GM19035 (cell line): ENCODE results near the gene UBE2H.
"Not testable (repeated sequence)": the region's sequence is repeated elsewhere in the genome, so short reads cannot be mapped to it uniquely, and the experiment has no call there.

Experiments
- ATAC-seq: cut with Tn5 transposase; IDR thresholded peaks from one replicate; pipeline ENCODE4 v1.9.1; 2021; ENCODE audit not compliant: unreplicated experiment

Gene UBE2H

DNA sequence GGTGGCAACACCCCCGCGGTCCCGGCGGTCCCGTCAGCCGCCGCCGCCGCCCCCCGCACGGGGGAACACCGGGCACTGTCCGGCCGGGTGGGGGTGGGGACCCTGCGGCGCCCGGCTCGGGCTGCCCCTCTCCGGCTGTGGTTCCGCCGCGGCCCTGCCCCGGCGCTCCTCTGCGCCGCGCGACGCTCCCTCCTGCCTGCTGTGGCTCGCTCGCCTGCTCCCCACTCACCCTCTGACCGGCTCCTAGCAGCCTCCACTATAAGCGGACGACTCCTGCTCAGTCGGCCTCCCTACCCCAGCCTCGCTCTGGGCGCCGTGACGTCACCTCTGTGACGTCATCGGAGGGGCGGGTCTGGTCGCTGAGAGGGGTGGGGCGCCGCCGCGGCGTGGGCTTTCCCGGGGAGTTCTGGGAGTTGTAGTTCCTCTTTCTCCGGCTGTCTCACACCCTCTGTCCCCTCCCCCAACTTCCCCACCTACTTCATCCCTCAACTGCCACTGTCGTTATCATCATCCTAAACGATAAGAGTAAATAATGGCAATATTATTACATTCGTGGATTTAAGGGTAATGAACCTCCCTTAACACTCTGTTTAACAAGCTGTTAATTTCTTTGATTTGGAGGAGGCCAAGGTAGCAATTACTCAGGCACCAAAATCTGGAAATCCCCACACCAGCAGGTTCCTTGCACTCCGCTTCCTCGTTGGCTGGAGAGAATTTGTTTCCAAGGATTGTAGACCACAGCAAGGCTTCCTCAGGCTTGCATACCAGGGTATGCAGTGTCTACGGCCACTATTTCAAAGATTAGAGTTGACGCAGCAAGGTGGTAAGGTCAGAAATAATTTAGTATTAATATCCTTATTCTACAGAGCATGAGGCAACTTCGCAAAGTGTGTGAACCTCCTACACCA lies at the start of gene UBE2H:
Gene UBE2H (minus strand): TSS at position 308 of the 908 bp plus-strand sequence. CDS start 405 bp downstream, outside the sequence.
- ATAC-seq = peak; percentile 62

DNA sequence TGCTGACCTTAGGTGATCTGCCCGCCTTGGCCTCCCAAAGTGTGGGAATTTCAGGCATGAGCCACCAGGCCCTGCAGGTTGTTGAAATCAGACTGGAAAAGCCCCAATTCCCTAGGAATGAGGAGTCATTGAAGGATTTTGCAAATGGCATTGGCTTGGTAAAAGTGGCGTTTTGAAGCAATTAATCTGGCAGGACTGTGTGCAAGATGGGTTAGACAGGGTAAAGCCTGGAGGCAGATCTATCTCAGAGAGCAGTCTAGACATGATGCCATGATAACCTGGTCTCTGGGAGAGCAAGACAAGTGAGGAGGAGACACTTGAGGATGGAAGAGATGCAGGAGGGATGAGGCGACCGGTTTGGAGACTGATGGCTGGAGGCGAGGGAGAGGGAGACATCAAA lies 45.7 kb upstream of the UBE2H start:
- ATAC-seq = no peak

DNA sequence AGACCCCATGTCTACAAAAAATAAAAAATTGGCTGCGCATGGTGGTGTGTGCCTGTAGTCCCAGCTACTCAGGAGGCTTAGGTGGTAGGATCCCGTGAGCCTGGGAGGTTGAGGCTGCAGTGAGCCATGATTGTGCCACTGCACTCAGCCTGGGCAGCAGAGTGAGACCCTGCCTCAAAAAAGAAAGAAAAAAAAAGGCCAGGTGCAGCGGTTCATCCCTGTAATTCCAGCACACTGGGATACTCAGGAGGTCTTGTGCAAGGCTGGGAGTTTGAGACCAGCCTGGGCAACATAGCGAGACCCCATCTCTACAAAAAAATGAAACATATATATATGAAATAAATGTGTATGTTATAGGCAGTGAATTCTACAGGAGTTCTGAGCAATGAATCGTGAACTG lies 44.5 kb upstream of the UBE2H start:
- ATAC-seq = no peak

DNA sequence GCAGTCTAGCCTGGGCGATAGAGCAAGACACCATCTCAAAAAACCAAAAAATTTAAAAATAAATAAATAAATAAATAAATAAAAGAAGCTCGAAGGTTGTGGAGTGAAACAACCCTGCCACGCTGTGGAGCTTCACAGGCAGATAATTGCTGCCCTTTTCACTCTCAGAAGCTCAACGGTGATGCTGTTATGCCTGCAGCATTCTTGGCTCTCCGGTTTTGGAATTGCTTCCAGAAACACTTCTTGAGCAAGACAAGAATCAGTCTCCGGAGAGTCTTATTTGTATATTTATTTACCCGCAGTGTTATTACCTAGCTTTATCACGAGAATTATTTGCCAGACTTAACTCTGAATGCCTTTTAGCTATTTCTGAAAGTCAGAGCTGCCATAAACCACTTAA lies 40.5 kb upstream of the UBE2H start:
- no peak for ATAC-seq

DNA sequence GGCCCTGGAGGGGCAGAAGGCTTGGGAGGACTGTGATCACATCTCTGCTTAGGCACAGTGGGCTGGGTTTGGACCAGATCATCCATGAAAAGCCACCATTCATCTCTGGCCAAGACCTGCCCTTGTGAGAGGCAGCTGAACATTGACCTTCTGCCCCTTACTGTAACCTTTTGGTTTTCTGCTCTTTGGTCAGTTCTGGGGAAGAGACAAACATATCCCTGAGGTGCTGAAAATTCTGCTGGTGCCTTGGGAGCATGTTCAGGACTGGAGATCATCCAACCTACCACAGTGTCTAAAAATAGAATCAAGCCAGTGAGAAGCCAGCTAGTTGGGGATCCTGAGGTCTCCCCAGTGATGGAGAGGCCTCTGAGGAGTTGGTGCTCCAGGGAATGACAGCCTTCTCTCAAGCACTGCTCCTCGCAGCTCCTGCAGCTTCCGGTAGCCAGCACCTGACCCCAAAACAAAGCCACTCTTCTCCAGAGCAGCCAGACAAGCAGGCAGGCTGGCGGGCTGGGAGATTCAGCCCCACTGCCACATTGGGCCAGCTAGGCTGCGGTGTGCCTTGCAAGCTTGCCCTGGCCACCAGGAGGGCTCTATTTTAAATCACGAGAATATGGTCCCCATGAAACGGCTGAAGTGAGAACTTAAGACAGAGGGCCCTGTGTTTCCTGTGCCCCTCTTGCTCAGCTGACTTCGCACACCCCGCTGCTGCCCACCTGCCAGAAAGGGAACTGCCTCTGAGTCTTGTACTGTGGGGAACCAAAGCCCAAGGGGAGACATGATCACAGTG lies 37.8 kb upstream of the UBE2H start:
- no peak for ATAC-seq

DNA sequence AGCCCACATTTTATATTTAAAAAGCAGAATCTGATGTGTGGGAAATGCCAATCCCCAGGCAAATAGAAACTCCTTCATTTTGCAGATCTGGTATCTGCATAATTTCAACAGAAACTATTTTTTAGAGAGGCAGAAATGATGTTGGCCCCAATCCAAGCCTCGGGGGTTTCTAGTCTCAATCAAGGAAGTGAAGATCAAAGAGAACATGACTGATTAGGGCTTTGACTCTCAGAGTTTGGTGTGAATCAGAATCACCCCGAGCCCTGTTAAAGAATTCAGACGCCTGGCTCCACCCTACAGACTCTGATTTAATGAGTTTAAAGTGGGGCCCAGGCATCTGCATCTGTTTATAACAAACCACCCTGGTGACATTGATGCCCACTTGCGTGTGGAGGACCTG lies 36.7 kb upstream of the UBE2H start:
- ATAC-seq = no peak

DNA sequence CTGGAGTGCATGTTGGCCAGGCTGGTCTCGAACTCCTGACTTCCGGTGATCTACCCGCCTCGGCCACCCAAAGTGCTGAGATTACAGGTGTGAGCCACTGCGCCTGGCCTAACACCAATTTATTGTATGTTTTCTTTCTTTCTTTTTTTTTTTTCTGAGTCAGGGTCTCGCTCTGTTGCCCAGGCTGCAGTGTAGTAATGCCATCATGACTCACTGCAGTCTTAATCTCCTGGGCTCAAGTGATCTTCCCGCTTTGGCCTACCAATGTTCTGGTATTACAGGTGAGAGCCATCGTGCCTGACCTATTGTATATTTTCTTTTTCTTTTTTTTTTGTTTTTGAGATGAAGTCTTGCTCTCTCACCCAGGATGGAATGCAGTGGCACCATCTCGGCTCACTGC lies 33.8 kb upstream of the UBE2H start:
- no peak for ATAC-seq

DNA sequence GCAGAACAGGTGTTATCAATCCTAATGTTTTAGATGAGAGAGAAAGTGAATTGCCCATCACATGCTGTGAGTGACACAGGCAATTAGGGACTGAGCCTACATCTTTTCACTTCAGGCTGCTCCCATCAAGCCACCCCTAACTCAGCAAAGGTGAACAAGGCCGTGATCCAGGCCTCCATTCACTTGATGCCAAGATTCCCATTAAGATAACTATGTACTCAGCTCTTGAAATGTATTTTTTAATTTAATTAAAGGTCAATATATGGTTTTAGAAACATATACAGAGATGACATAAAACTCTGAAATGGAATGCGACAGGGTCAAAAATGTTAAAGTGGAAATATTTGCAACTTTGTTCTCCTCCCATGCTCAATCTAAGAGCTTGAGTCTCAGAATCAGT lies 27.9 kb upstream of the UBE2H start:
- no peak for ATAC-seq

DNA sequence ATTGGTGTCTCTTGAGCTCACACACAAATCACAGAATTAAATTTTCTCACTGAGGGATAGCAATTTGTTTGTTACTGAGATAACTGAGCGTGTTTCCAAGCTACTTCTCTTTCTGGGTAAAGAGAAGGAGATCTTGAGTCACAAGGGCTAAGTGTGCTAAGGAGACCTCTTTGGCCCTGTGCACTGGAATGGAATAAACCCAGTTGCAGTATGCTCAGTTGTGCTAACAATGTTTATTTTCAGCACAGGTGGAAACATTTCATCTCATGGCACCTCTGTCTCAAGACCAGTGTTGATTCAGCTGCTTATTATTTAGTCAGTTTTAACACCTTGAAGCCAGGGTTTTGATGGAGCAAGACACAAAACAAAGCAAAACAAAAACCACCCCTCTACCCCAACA lies 22.5 kb upstream of the UBE2H start:
- no peak for ATAC-seq

DNA sequence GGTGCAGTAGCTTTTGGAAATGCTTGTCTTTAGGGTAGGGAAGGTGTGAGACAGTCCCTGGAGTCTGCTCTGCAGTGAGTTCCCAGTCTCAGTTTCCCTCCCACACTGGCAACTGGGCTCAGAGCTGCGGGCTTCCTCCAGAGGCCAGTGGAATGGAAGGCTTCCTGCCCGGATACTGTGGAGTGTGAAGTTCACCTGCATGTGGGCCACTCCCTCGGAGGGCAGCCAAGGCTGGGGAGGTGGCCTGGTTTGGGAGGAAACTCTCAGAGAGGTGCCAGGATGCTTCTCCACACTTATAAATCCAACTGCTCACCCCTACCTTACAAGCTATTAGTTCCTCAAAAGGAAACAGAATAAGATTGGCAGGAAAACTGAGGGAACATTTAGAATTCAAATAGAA lies 18.1 kb upstream of the UBE2H start:
- ATAC-seq = no peak

DNA sequence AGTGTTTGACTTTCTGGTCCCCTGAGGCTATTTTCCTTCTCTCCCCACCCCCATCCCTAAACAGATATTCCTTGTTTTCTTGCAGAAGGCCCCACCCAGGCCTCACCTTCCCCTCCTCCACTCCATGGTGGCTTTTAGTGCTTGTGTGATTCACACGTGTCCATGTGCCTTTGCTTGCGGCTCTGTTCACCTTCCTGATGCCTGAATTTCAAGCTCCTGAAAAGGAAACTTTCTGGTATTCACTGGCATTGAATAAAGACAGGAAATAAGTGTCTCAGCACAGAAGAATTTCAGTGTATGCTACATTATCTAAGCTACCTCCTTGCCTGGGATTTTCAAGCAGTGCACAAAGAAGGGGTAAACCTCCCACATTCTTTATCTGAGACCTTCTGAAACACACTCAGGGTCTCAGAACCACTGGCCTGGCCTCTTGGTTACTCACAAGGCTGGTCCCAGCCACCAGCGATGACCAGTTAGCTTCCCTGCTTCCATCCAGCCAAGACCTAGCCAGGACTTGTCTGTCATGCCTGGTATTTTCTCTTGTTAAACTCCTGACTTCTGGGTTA lies 17.2 kb upstream of the UBE2H start:
- no peak for ATAC-seq

DNA sequence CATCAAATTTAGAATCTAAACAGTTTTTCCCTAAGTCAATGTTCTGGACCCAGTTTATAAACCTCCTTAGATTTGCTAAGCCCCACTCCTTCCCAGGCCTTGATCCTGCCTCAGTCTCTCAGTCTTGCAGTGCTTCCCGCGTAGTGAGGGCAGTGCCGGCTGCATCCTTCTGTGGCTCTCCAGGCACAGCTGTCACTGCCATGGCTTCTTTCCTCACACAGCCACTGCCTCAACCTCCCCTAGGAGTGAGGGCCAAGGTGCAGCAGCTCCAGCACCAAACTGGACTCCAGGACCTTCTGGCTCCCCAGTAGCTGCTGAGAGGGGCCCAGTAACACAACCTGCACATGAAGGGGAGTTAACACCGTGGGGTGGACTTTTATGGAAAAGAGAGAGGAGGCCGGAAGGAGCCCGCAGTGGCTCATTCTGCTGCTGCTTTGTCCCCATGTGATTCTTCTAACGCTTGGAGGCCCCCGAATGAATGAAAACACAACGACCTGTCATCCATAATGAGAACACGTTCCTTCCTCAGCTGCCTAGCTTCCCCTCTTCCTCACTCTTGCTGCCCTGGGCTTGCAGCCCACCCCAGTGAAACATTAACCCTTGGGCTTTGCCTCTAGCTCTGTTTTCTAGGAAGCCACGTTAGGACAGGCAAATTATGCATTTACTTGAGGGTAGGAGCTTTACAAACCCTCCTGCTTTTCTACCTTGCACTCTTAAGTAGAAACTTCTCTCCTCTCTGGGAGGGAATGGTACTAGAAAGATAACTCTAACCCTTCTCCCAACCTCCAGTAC lies 16.0 kb upstream of the UBE2H start:
- no peak for ATAC-seq

DNA sequence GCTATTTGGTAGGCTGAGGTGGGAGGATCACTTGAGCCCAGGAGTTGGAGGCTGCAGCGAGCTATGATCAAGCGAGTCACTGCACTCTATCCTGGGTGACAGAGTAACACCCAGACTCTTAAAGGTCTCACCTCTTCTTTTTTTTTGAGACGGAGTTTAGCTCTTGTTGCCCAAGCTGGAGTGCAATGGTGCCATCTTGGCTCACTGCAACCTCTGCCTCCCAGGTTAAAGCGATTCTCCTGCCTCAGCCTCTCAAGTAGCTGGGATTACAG lies 7.4 kb upstream of the UBE2H start:
- ATAC-seq = not testable (repeated sequence)

DNA sequence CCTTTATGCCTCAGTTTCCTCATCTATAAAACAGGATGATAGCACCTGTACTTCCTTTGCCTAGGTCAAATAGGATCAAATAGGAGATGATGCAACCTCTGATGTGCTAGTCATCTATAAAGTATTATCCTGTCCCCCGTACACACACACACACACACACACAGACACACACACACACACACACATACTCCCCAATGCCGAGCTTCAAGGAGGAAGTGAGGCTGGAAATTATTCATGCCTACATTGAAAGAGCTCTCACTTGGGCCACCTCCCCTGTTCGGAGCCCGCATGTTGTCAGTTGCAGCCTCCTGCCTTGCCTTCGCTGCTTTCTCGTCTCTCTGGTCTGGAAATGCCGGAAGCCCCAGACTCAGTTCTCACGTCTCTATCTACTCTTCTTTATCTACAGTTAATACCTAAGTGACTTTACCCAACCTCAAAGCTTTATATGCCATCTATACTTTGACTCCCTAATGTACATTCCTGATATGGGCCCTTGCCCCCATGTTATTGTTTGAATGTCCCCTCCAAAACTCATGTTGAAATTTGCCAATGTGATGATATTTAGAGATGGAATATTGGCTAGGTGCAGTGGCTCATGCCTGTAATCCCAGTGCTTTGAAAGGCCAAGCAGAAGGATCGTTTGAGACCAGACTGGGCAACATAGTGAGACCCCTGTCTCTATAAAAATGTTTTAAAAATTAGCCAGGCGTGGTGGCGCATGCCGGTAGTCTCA lies 6.9 kb upstream of the UBE2H start:
- no peak for ATAC-seq

DNA sequence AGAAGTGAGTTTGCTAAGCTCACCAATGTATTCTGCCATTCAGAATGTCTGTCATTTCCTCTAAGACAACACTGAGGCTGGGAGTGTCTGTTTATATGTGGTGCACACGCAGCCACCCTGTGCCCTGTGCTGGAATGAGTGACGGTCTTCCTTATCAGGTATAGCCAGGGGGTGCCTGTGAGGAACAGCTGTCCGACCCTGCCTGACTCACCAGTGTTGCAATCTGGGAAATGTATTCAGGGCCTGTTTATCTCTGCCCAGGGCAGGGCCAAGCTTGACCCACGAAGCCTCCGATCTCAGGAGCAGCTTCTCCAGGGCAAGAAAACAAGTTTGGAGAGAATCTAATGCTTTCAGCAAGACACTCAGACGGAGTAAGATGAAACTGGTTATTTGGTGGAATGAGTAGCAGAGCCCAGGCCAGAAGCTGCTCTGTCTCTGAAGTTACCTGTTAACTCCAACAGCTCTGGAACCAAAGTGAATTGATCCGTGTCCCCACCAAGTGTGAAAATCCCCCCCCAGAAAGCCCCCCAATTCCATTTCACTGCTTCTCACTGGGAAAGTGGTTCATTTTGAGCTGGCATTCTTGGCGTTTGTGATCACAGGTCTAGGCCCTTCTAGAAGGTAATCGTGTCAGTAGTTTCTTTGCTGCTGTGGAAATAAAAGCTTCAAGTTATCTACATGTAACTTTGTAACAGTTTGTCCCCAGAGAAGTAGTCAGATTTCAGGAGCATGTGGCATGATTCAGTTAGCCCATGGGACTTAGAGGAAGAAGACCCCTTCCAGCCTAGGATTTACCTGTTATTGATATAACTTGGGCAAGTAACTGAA lies 6.1 kb upstream of the UBE2H start:
- no peak for ATAC-seq

DNA sequence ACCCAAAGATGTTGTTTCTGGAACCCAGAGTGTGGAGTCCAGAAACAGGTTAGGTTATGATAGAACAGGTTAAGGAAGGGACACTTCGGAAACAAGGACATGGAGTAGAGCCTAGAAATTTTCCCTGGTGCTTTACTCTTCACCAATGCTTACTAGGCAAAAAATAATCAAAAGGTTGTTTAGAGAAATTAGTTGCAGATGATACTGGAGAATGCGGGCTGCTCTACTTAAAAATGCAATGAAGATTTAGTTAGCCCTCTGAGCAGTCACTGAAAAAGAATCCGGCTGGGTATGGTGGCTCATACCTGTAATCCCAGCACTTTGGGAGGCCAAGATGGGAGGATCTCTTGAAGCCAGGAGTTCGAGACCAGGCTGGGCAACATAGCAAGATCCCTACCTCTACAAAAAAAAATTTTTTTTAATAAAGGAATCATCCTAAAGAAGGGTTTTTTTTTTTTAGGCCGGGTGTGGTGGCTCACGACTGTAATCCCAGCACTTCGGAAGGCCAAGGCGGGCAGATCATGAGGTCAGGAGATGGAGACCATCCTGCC lies 3.3 kb upstream of the UBE2H start:
- ATAC-seq = no peak

DNA sequence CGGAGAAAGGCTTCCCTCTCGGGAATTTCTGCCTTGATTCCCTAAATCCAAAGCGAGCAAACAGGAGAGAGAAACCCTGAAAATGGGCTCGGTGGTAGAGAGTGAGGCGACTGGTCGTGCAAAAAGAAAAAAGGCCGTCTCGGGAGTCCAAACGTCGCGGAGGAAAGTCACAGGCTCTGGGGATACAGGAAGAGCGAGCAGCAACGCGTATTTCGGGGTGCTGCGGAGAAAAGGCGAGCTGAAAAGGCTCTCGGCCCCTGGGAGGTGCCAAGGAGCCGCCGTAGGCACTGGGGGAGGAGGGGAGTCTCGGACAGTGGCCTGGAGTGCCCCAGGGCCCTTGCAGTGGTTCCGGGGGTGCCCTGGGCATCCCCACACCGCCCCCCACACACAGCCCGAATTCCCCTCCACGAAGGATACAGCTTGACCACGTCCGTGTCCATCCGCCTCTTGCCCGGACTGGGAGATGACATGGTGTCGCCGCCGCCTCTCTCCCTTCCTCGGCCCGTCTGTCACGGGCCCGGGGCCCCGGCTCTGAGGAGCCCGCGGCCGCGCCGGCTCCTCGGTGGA lies 591 bp downstream of the UBE2H start:
- peak; percentile 26 for ATAC-seq

DNA sequence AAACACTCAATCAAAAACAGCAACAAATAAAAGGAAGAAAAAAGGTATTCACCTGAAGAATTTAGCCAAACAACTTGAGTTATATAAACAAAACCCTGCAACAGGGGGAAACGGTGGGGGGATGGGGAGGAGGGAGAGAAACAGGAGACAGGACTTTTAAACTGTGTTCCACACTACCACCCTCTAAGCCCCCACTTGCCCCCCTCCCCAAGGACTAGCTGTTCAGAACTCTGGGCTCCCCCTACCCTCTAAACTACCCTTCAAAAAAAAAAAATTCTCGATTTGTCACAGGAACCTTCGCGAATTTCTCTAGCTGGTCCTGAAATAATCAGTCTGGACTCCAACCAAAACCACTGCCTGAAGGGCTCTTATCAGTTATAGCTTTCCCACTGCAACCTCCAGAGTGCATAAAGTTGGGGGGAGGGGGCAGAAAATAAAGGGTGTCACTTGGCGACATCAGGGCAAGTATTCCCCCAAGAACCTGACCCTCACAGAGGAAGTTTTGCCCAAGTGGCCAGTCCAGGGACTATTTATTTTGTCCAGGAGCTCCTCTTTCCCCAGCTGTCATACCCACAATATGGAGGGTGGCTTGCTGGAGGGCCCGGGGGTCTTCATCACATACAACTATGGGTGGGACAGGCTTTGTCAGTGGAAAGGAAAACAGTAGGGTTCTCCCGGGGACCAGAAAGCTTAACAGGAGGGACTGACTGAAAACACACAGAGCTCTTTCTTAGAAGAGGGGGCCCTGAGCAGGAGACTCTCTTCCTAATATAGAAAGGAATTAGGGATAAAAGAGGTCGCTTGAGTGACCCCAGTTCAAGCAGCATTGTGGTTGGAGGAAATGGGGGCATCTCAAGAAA lies 1.3 kb downstream of the UBE2H start:
- no peak for ATAC-seq
